ENCODE data around the gene DACT1.

DNA sequence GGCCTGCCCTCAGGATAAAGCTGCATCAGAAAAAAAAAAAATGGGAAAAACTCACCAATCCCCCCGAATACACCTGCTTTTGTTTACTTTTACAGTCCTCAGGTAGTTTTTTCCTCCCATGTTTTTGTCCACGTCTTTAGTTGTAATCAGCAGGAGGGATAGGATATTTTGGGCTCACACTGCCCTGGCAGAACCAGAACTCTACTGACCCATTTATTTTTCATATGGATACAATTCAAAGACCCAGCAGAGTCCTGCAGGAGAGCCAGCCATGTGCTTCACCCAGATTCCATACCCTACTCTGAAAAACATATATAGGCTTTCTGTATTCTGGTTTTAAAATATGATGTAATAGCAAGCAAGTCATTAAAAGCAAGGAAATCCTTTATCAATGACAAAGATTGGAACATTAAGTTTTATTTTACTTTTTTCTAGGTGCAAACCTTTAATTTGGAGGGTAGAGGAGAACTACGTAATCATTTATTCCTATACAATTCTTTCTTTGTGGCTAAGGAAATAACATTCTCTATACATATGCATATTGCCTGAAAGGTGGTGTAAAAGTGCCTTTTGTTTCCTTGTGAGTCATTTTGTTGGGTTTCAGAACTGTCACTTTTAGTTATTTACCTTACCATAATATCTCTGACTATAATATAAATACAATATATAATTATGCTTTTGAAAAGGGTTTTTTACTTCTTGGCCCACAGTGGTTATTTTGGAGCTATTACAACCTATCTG is 19.1 kb downstream of the DACT1 start:
- TF ChIP-seq, protein P1, sequence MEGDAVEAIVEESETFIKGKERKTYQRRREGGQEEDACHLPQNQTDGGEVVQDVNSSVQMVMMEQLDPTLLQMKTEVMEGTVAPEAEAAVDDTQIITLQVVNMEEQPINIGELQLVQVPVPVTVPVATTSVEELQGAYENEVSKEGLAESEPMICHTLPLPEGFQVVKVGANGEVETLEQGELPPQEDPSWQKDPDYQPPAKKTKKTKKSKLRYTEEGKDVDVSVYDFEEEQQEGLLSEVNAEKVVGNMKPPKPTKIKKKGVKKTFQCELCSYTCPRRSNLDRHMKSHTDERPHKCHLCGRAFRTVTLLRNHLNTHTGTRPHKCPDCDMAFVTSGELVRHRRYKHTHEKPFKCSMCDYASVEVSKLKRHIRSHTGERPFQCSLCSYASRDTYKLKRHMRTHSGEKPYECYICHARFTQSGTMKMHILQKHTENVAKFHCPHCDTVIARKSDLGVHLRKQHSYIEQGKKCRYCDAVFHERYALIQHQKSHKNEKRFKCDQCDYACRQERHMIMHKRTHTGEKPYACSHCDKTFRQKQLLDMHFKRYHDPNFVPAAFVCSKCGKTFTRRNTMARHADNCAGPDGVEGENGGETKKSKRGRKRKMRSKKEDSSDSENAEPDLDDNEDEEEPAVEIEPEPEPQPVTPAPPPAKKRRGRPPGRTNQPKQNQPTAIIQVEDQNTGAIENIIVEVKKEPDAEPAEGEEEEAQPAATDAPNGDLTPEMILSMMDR (IDR thresholded peaks at IDR 0.05): no peak
- TF ChIP-seq POLR2A (IDR thresholded peaks at IDR 0.05): no peak
- TF ChIP-seq EP300 (IDR thresholded peaks at IDR 0.05): no peak

Data from tibial nerve (tissue), 4 donors.